Activated T-cell treated with anti-CD3 and anti-CD28 coated beads, Interleukin-2, amount 50 U/mL, for 1 hour (primary cell): ENCODE data around the gene ZBTB14.

Experiments
- DNase-seq: peaks from one replicate; pipeline ENCODE4 v3.0.0-alpha.2; 2020

Gene ZBTB14

GRCh38 chr18:5287854-5288253, 7.7 kb downstream of the ZBTB14 start:
- no peak for DNase-seq

- DNase-seq = no peak
Measured at GRCh38 chr18:5286525-5286924, 9.0 kb downstream of the ZBTB14 start.

GRCh38 chr18:5285326-5285725, 10.2 kb downstream of the ZBTB14 start:
- DNase-seq = no peak

- DNase-seq = no peak
Measured at GRCh38 chr18:5284808-5285207, 10.7 kb downstream of the ZBTB14 start.

DNA sequence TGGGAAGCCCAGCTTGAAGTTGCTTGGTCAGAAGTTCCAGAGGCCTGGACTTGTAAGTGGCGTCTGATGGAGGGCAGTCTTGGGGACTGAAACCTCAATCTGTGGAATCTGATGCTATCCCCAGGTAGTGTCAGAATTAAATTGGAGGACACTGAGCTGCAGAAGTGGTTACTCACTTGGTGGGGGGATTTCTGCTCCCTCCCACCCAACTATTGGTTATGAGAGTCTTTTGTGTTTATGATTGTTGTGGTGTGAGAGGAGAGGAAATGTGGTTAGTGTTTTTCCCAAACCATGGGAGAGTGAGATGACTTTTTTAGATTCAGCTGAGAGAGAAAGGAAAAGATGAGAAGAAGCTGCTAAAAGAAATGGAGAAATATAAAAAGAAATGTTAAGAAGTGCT, 12.8 kb downstream of the ZBTB14 start:
- DNase-seq = no peak

DNA sequence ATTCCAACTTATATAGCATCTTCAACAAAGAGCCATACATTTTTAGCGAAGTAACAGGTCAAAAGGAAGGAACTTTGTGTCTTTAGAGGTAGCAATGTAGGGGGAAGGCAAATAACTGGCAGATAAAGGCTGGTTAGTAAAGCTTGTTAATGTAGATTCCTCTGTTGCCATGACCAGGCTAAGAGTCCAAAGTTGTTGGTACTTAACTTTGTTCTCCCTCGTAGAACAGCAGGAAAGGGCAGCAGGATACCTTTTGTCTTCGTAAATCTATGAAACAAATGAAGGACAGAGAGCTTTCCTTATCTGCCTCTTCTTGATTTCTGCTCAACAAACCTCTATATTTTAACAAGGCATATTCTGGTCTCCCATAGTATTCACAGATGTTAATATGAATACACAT, 18.6 kb downstream of the ZBTB14 start:
- DNase-seq = no peak

DNA sequence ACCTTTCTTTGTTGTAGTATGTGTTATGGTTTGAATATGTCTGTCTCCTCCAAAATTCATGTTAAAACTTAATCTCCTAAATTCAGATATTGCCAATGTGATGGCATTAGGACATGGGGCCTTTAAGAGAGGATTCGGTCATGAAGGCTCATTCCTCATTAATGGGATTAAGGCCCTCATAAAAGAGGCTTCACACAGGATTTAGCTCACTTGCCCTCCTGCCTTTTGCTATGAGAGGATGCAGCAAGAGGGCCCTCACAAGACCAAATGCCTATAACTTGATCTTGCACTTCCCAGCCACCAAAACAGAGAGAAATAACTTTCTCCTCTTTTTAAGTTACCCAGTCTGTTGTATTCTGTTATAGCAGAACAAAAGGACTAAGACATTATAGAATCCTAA, 19.7 kb downstream of the ZBTB14 start:
- DNase-seq = no peak

- no peak for DNase-seq
Measured at GRCh38 chr18:5268874-5269273, 26.7 kb downstream of the ZBTB14 start.

DNA sequence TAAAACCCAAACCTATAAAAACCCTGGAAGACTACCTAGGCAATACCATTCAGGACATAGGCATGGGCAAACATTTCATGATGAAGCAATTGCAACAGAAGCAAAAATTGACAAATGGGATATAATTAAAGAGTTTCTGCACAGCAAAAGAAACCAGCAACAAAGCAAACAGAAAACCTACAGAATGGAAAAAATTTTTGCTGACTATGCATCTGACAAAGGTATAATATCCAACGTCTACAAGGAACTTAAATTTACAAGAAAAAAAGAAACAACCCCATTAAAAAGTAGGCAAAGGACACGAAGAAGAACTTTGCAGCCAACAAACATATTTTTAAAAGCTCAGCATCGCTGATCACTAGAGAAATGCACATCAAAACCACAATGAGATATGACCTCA, 28.8 kb downstream of the ZBTB14 start:
- no peak for DNase-seq

GRCh38 chr18:5253910-5254309, 41.6 kb downstream of the ZBTB14 start:
- DNase-seq = no peak

GRCh38 chr18:5251117-5251516, 44.4 kb downstream of the ZBTB14 start:
- DNase-seq = no peak

DNA sequence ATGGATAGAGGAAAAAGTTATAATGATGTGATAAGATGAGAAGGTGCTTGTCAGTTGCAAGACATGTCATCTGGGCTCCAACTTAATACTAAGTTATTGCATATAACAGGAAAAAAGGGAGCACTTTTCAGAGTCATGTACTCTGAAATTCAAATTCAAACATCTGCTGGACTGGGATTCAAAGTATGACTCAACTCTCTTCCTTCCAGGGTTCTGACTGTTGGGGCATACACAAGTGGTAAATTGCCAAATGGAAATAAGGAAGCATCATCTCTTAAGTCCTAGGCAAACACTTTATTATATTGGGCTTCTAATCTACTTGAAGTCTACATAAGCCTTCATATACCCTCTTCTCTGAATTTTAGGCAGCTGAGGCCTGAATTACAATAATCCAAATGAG, 44.9 kb downstream of the ZBTB14 start:
- no peak for DNase-seq

- DNase-seq = no peak
Measured at GRCh38 chr18:5244941-5245340, 50.6 kb downstream of the ZBTB14 start.

DNA sequence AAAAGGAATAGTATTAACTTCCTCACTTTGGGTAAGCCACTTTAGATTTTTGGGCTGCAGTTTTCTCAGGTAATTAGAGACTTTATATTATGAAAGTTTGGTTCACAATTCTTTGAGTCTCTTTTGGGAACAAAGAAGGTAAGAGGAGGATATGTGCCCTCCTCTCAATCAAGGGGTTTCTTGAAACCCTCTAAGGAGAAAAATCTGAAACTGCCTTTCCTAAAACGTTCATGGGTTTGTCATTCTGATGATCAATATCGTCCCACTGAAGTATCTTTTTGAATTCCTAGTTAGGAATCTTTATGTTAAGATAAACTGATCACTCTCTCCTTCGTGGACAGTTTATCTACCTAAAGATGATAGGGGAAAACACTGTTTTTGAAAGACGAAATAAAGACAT, 56.1 kb downstream of the ZBTB14 start:
- no peak for DNase-seq
